Tibial nerve (tissue), 4 donors: ENCODE data around the gene OFD1. TPM values are rescaled to one million over a fixed set of nuclear protein-coding genes. Genes with fewer than 3 reads are reported as not detected.

Source experiments
- DNase-seq, 2 donors: peaks; one replicate each; pipeline ENCODE4 v3.0.0-alpha.2; 2019; ENCODE audit warnings: low spot score in 2 of 2
- H3K27ac ChIP-seq, 4 donors: fragments of 200-600 bp; sonication (generic) in 3 of 4; one replicate each; pipeline ENCODE4 v1.5.1; 2017 to 2019; ENCODE audit warnings: mild to moderate bottlenecking in 1 of 4
- H3K27me3 ChIP-seq, 2 donors: fragments of 200-600 bp; sonication (generic) in 1 of 2; one replicate each; pipeline versions ENCODE4 v1.5.1 to v1.6.0; 2017 to 2019
- H3K36me3 ChIP-seq, 3 donors: fragments of 200-600 bp; sonication (generic); one replicate each; pipeline ENCODE4 v1.5.1; 2018 to 2019
- H3K4me1 ChIP-seq, 4 donors: fragments of 200-600 bp; sonication (generic) in 3 of 4; one replicate each; pipeline ENCODE4 v1.5.1; 2017 to 2019
- H3K4me3 ChIP-seq, 4 donors: fragments of 200-600 bp; sonication (generic) in 3 of 4; one replicate each; pipeline ENCODE4 v1.5.1; 2017 to 2019; ENCODE audit warnings: mild to moderate bottlenecking in 1 of 4, moderate library complexity in 1 of 4
- H3K9me3 ChIP-seq, 4 donors: fragments of 200-600 bp; sonication (generic) in 3 of 4; one replicate each; pipeline ENCODE4 v1.5.1; 2017 to 2019
- EP300 ChIP-seq, 2 donors: sonication (generic); formaldehyde crosslinking; IDR thresholded peaks; one replicate each; pipeline ENCODE4 v1.6.1; 2017; ENCODE audit warnings: antibody characterized with exemption in 2 of 2, mild to moderate bottlenecking in 1 of 2
- POLR2A ChIP-seq, 2 donors: fragments of 450-650 bp; IDR thresholded peaks; one replicate each; pipeline ENCODE4 v1.6.1; 2017; ENCODE audit warnings: antibody characterized with exemption in 2 of 2, mild to moderate bottlenecking in 2 of 2, moderate library complexity in 2 of 2
- WGBS, 2 donors: methylation state at CpG; one replicate each; pipeline ENCODE4 v1.1.5; 2018; 5-methylcytosine and 5-hydroxymethylcytosine counted together
- total RNA-seq, 4 donors: library from RNA; depleted of rRNA; stranded (reverse); fragments of >200 nt; gene quantifications; one replicate each; pipeline ENCODE4 v1.1.0, GENCODE V29; 2016
- TF ChIP-seq, protein P1 (sequence below), 5 experiments: fragments of 200-600 bp in 3 of 5; fragments of 450-650 bp in 2 of 5; sonication (generic) in 3 of 5; IDR thresholded peaks; one replicate each; pipeline ENCODE4 v1.5.1; 2016 to 2019; ENCODE audit warnings: antibody characterized with exemption in 5 of 5, mild to moderate bottlenecking in 3 of 5, moderate library complexity in 2 of 5

Gene OFD1
- total RNA-seq, 4 donors from 2014 or later, result 14.7 to 38.1 (median 31.3) TPM

DNA sequence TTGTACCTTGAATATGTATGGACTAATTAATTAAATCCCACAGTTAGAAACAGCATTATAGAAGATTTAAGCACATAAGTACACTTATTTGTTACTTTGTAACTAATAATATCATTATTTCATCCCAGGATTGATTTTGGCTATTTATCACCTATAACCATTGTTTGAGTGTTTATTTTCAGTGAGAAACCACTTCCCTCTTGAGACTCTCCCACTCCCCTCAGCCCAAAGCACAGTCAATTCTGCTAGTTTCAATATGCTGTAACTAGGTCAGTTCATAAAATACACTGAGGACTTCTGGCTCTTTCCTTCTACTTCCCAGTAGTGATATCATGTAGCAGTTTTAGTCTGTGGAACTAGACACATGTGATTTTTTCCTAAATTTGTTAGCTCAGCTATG is 16.3 kb downstream of the OFD1 start:
- Histone ChIP-seq H3K4me1 (no peaks in the 10 kb centered on the region), H3K4me3 (no peak overlapping the region), H3K36me3 (no peaks in the 10 kb centered on the region), H3K9me3 (no peaks in the 10 kb centered on the region), H3K27ac (peak overlapping the region in 1 of 4 donors; percentile 11), H3K27me3 (no peaks in the 10 kb centered on the region)
- DNase-seq, result no peak
- TF ChIP-seq POLR2A (IDR thresholded peaks at IDR 0.05) (no peak), EP300 (IDR thresholded peaks at IDR 0.05) (no peak)
- TF ChIP-seq, protein P1, sequence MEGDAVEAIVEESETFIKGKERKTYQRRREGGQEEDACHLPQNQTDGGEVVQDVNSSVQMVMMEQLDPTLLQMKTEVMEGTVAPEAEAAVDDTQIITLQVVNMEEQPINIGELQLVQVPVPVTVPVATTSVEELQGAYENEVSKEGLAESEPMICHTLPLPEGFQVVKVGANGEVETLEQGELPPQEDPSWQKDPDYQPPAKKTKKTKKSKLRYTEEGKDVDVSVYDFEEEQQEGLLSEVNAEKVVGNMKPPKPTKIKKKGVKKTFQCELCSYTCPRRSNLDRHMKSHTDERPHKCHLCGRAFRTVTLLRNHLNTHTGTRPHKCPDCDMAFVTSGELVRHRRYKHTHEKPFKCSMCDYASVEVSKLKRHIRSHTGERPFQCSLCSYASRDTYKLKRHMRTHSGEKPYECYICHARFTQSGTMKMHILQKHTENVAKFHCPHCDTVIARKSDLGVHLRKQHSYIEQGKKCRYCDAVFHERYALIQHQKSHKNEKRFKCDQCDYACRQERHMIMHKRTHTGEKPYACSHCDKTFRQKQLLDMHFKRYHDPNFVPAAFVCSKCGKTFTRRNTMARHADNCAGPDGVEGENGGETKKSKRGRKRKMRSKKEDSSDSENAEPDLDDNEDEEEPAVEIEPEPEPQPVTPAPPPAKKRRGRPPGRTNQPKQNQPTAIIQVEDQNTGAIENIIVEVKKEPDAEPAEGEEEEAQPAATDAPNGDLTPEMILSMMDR (IDR thresholded peaks at IDR 0.05), result no peak

GRCh38 chrX:13752141-13752540 is 17.6 kb downstream of the OFD1 start:
- Histone ChIP-seq H3K4me1 (no peaks in the 10 kb centered on the region), H3K36me3 (peaks cover 0 to 4% (median 0%) of the 10 kb centered on the region in 3 donors), H3K27ac (no peak overlapping the region), H3K9me3 (no peaks in the 10 kb centered on the region), H3K4me3 (no peak overlapping the region), H3K27me3 (no peaks in the 10 kb centered on the region)
- 84 to 91% methylated on average over 3 of the region's 3 CpGs for WGBS, 2 donors
- DNase-seq, result no peak
- TF ChIP-seq POLR2A (IDR thresholded peaks at IDR 0.05), result no peak
- TF ChIP-seq, protein P1 (IDR thresholded peaks at IDR 0.05), result no peak

DNA sequence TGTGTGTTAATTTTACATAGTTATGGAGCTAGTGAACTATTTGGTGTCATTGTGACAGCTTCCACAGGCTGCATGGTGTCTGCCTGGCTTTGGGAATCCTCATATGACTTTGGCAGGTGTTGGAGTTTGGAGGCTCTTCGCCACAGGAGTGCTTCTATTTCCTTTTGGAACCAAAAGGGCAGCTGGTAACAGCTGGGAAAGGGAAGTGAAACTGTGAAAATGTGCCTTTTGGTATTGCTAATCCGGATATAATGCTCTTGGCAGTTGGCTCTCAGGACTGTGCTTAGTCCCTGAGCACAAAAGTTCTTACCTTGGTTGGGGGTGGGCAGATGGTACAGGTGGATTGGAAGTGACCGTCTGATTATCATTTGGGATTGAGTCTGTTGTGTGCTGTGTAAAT is 18.1 kb downstream of the OFD1 start:
- TF ChIP-seq, protein P1 (IDR thresholded peaks at IDR 0.05), result no peak
- TF ChIP-seq POLR2A (IDR thresholded peaks at IDR 0.05) (no peak), EP300 (IDR thresholded peaks at IDR 0.05) (no peak)
- Histone ChIP-seq H3K4me3 (no peak overlapping the region), H3K27ac (no peak overlapping the region), H3K4me1 (no peaks in the 10 kb centered on the region), H3K27me3 (no peaks in the 10 kb centered on the region), H3K9me3 (no peaks in the 10 kb centered on the region), H3K36me3 (peaks cover 0 to 6% (median 0%) of the 10 kb centered on the region in 3 donors)
- 71 to 87% methylated on average over 3 of the region's 3 CpGs for WGBS, 2 donors
- DNase-seq, result no peak

GRCh38 chrX:13754765-13755164 is 20.2 kb downstream of the OFD1 start:
- 88 to 96% methylated on average over 1 of the region's 1 CpG for WGBS, 2 donors
- Histone ChIP-seq H3K27ac (no peak overlapping the region), H3K36me3 (peaks cover 0 to 14% (median 0%) of the 10 kb centered on the region in 3 donors), H3K4me1 (no peaks in the 10 kb centered on the region), H3K27me3 (no peaks in the 10 kb centered on the region), H3K4me3 (no peak overlapping the region), H3K9me3 (no peaks in the 10 kb centered on the region)
- no peak for DNase-seq
- TF ChIP-seq EP300 (IDR thresholded peaks at IDR 0.05) (no peak), POLR2A (IDR thresholded peaks at IDR 0.05) (no peak)
- TF ChIP-seq, protein P1 (IDR thresholded peaks at IDR 0.05), result no peak

DNA sequence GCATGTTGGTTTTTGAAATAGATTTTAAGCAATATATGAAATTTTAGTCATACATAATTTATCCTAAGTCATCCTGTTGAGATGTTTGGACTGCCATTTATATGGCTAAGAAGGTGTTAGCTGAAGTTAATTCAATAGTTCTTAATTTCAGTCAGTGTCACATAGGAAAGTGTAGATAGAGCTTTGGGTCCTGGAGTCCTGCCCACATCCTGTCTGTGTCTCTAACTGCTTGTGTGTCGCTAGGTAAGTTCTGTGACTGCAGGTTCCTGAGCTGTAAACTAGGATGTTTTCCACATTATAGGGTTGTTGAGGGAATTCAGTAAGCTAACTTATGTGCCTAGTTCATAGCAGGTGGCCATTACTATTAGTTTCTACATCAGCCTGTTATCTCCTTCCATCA is 20.7 kb downstream of the OFD1 start:
- H3K36me3 ChIP-seq, result peaks cover 0 to 18% (median 0%) of the 10 kb centered on the region in 3 donors
- no peak for TF ChIP-seq POLR2A (IDR thresholded peaks at IDR 0.05)
- TF ChIP-seq, protein P1 (IDR thresholded peaks at IDR 0.05), result no peak
- no peak for TF ChIP-seq EP300 (IDR thresholded peaks at IDR 0.05)
- H3K27ac ChIP-seq, result no peak overlapping the region
- DNase-seq, result no peak
- H3K4me3 ChIP-seq, result no peak overlapping the region
- WGBS, 2 donors, result 85 to 90% methylated on average over 1 of the region's 1 CpG
- H3K9me3 ChIP-seq, result no peaks in the 10 kb centered on the region
- no peaks in the 10 kb centered on the region for H3K27me3 ChIP-seq
- H3K4me1 ChIP-seq, result no peaks in the 10 kb centered on the region
